Measurements from ENCODE around the gene KLK4.

DNA sequence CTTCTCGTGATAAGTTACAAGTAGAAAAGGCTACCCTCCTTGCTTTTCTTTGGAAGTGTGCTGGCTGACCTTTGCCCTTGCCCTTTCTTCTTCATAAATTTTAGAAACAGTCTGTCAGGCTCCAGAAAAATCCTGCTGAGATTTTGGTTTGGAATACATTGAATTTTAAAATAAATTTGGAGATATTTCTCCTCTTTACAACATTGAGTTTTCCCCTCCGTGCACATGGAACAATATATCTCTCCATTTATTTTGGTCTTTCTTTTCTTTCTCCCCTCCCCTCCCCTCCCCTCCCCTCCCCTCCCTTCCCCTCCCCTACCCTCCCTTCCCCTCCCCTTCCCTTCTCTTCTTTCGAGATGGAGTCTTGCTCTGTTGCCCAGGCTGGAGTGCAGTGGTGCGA lies 8.6 kb downstream of the KLK4 start:
- TF ChIP-seq, protein P1, sequence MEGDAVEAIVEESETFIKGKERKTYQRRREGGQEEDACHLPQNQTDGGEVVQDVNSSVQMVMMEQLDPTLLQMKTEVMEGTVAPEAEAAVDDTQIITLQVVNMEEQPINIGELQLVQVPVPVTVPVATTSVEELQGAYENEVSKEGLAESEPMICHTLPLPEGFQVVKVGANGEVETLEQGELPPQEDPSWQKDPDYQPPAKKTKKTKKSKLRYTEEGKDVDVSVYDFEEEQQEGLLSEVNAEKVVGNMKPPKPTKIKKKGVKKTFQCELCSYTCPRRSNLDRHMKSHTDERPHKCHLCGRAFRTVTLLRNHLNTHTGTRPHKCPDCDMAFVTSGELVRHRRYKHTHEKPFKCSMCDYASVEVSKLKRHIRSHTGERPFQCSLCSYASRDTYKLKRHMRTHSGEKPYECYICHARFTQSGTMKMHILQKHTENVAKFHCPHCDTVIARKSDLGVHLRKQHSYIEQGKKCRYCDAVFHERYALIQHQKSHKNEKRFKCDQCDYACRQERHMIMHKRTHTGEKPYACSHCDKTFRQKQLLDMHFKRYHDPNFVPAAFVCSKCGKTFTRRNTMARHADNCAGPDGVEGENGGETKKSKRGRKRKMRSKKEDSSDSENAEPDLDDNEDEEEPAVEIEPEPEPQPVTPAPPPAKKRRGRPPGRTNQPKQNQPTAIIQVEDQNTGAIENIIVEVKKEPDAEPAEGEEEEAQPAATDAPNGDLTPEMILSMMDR (IDR thresholded peaks at IDR 0.05), result no peak
- TF ChIP-seq EP300 (IDR thresholded peaks at IDR 0.05) (no peak), POLR2A (IDR thresholded peaks at IDR 0.05) (no peak)
